Activated CD8-positive, alpha-beta T cell treated with anti-CD3 and anti-CD28 coated beads for 36 hours (primary cell): Measurements from ENCODE around the gene SPNS2. TPM values are rescaled to one million over a fixed set of nuclear protein-coding genes. Genes with fewer than 3 reads are reported as not detected.

Experiments
- ATAC-seq: fragments of 200-7000 bp; cut with Tn5 transposase; one replicate; pipeline ENCODE4 v1.10.0; 2021; ENCODE audit warnings: mild to moderate bottlenecking, moderate library complexity
- CTCF ChIA-PET: fragments of 350-600 bp; sonication (Branson Sonifier 250); formaldehyde crosslinking; loops from one replicate; lab custom pipeline; 2021; ENCODE audit warnings: antibody characterized with exemption; lab: Charles Lee
- POLR2A ChIA-PET: fragments of 350-600 bp; sonication (Branson Sonifier 250); formaldehyde crosslinking; loops from one replicate; lab custom pipeline; 2021; ENCODE audit warnings: antibody characterized with exemption; lab: Charles Lee
- DNase-seq: peaks from one replicate; pipeline ENCODE4 v3.0.0-alpha.2; 2020
- H3K27ac Mint-ChIP-seq: one replicate; pipeline ENCODE4 v1.8.0; 2021; ENCODE audit warnings: mild to moderate bottlenecking, mixed read lengths
- H3K27me3 Mint-ChIP-seq: one replicate; pipeline ENCODE4 v1.8.0; 2021; ENCODE audit warnings: mixed read lengths
- H3K36me3 Mint-ChIP-seq: one replicate; pipeline ENCODE4 v1.8.0; 2021; ENCODE audit warnings: low read depth, mixed read lengths
- H3K4me1 Mint-ChIP-seq: one replicate; pipeline ENCODE4 v1.8.0; 2021; ENCODE audit warnings: low read depth, mixed read lengths
- H3K4me3 Mint-ChIP-seq: one replicate; pipeline ENCODE4 v1.8.0; 2021; ENCODE audit warnings: mild to moderate bottlenecking, moderate library complexity, mixed read lengths
- H3K9me3 Mint-ChIP-seq: one replicate; pipeline ENCODE4 v1.8.0; 2021; ENCODE audit warnings: mixed read lengths
- intact Hi-C: fragments of 100-400 bp; cut with micrococcal nuclease; formaldehyde crosslinking; loops from one replicate; pipeline ENCODE4 v1.10.0; 2022
- total RNA-seq, 2 experiments: library from RNA; stranded (reverse); gene quantifications; one replicate each; pipeline ENCODE4 v1.2.3, GENCODE V29; 2021
- TF ChIP-seq, protein P1 (sequence below): fragments of 200-600 bp; IDR thresholded peaks from one replicate; pipeline ENCODE4 v1.8.0; 2022; ENCODE audit warnings: antibody characterized with exemption, mild to moderate bottlenecking

The SPNS2 gene
- total RNA-seq, 2 experiments from 2014 or later = 0.95 to 1.2 TPM

DNA sequence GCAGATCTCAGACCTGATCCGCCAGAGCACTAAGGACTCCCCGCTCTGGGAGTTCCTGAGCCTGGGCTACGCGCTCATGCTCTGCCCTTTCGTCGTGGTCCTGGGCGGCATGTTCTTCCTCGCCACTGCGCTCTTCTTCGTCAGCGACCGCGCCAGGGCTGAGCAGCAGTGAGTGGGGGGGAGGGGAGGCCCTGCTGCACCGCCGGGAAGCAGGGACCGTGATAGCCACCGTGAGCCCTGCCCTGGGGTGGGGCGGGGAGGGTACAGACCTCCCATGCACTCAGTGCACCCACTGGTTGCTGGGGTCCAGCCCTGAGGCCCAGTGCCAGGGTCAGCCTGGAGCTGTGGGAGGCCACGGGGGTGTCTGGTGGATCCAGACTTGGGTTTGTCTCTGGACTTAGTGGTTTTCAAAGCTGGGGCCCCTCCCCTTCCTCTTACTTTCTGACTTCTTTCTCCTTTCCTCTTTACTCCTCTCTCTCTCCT, 37.6 kb downstream of the SPNS2 start:
- Mint-ChIP-seq H3K4me3 (no peak overlapping the region), H3K27me3 (peaks cover 1% of the 10 kb centered on the region), H3K9me3 (no peaks in the 10 kb centered on the region), H3K4me1 (peaks cover 2% of the 10 kb centered on the region), H3K27ac (no peak overlapping the region), H3K36me3 (peaks cover 6% of the 10 kb centered on the region)
- intact Hi-C loops = loop anchor here (10.0 kb wide), 1 partner anchor 111 kb away; no protein-coding TSS in a partner anchor
- DNase-seq = no peak
- ChIA-PET POLR2A (interaction anchor here (0.6 to 5.7 kb wide), 9 partner anchors 8 to 373 kb away, joined by 3 to 45 read pairs (median 3); no protein-coding TSS in a partner anchor), CTCF (no interaction called here)
- no peak for ATAC-seq
- TF ChIP-seq, protein P1, sequence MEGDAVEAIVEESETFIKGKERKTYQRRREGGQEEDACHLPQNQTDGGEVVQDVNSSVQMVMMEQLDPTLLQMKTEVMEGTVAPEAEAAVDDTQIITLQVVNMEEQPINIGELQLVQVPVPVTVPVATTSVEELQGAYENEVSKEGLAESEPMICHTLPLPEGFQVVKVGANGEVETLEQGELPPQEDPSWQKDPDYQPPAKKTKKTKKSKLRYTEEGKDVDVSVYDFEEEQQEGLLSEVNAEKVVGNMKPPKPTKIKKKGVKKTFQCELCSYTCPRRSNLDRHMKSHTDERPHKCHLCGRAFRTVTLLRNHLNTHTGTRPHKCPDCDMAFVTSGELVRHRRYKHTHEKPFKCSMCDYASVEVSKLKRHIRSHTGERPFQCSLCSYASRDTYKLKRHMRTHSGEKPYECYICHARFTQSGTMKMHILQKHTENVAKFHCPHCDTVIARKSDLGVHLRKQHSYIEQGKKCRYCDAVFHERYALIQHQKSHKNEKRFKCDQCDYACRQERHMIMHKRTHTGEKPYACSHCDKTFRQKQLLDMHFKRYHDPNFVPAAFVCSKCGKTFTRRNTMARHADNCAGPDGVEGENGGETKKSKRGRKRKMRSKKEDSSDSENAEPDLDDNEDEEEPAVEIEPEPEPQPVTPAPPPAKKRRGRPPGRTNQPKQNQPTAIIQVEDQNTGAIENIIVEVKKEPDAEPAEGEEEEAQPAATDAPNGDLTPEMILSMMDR = no peak

DNA sequence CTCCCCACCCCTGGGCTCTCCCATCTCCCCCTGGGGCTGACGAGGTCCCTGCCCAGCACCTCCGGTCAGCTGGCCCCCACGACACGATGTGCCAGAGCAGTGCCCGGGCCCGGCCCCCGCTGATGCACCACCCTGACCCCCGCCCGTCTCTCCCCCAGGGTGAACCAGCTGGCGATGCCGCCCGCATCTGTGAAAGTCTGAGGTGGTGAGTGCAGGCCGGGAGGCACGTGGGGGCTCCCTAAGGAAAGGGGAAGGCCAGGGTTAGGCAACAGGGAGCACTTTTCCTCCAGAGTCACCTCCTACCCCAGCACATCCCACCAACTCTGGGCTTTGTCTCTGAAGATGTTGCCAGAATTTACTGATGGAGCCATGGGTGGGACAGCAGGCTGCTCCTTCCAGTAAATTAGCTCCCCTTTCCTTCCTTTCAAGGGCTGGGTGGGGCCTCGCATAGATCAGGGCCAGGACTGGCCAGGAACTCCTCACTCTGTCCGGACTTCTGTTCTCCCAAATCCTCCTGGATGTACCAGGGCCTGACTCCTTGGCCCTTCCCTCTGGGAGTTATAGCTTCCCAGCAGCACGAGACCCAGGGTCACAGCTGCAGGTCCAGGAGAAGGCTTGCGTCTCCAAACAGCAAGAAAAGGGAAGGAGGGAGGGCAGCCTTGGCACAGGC, 38.2 kb downstream of the SPNS2 start:
- Mint-ChIP-seq H3K36me3 (peaks cover 7% of the 10 kb centered on the region), H3K4me3 (no peak overlapping the region), H3K27ac (no peak overlapping the region), H3K27me3 (peaks cover 1% of the 10 kb centered on the region), H3K4me1 (peaks cover 2% of the 10 kb centered on the region), H3K9me3 (no peaks in the 10 kb centered on the region)
- ATAC-seq = no peak
- DNase-seq = no peak
- TF ChIP-seq, protein P1 = no peak
- intact Hi-C loops = loop anchor here (10.0 kb wide), 1 partner anchor 112 kb away; no protein-coding TSS in a partner anchor
- CTCF ChIA-PET = no interaction called here
- POLR2A ChIA-PET = interaction anchor here (0.6 to 5.7 kb wide), 12 partner anchors 7 to 374 kb away, joined by 3 to 45 read pairs (median 3); partner anchors contain the start of gene SPNS3

DNA sequence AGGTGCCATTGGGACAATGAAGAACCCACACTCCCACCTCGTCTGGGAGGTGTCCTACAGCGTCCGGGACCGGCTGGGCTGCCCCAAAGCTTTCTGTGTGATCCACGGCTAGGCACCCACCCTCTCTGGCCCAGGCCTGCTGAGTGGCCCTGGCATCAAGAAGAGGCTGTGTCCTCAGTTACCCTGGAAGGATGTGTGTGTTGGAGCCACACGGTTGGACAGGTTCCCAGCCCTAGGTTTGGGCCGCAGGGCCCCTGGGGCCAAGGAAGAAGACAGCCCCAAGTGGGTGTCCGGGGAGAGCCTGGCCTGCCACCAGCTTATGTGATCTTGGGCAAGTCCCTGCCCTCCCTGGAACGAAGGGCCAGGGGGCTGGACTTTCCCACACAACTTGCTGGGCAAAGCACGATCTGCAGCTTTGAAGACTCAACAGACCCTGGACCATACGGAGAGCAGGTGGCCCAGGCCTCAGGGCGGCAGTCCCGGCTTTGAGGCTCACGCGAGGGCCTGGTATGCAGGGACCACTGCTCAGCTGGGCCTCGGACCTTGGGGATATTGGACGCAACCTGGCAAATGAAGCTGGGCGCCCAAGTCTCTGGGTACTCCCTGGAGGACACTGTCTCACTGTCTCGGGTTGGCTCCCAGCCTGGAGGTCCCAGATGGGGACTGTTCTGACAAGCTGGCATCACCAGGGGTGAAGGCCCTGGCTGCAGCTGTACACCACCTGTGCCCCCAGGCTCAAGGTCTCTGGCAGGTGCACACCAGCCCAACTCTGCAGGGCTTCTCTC, 39.0 kb downstream of the SPNS2 start:
- DNase-seq (no peak), ATAC-seq (no peak)
- ChIA-PET CTCF (no interaction called here), POLR2A (interaction anchor here (0.6 to 5.7 kb wide), 8 partner anchors 10 to 277 kb away, joined by 3 to 45 read pairs (median 3); partner anchors contain the start of gene SPNS3)
- TF ChIP-seq, protein P1 = no peak
- H3K27ac Mint-ChIP-seq = no peak overlapping the region
- intact Hi-C loops = loop anchor here (10.0 kb wide), 1 partner anchor 113 kb away; no protein-coding TSS in a partner anchor
- H3K4me3 Mint-ChIP-seq = no peak overlapping the region
- no peaks in the 10 kb centered on the region for H3K27me3 Mint-ChIP-seq
- peaks cover 2% of the 10 kb centered on the region for H3K4me1 Mint-ChIP-seq
- no peaks in the 10 kb centered on the region for H3K9me3 Mint-ChIP-seq
- peaks cover 7% of the 10 kb centered on the region for H3K36me3 Mint-ChIP-seq

DNA sequence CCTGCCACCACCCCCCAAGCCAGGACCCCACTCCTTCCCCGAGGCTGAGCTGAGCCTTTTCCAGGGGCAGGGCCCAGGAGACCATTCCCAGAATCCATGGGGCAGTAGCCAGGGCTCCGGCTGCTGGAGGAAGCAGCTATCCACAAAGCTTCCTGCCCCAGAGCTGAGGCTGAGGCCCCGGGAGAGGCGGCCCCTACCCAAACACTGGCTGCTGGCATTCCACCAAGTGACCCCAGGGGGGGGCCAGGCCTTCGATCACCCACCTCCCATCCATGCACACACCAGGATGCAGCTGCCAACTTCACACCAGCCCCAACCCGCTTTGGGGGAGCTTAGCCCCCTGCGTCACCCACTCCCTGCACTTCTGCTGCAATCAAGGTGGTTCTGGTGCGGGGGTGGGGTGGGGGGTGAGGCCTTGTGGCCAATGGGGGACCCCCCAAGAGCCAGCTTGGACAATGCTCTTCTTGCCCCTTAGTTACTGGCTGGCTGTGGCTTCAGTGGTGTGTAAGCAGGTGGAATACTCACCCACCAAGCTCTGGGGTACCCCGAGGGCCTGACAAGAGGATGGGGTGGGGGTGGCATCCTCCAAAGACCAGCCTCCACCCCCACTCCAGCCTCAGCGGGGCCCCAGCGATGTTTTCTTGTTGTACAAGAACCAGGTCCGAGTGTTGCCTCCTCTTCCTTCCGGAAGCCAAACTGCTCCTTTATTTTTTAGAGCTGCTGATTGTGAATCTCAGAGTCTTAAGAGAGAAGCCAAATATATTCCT, 39.7 kb downstream of the SPNS2 start:
- POLR2A ChIA-PET = interaction anchor here (1.0 to 5.7 kb wide), 4 partner anchors 11 to 105 kb away, joined by 3 to 45 read pairs (median 4); partner anchors contain the start of gene SPNS3
- Mint-ChIP-seq H3K4me3 (no peak overlapping the region), H3K27ac (no peak overlapping the region), H3K9me3 (no peaks in the 10 kb centered on the region), H3K4me1 (peaks cover 2% of the 10 kb centered on the region), H3K27me3 (no peaks in the 10 kb centered on the region), H3K36me3 (peaks cover 7% of the 10 kb centered on the region)
- TF ChIP-seq, protein P1 = no peak
- CTCF ChIA-PET = no interaction called here
- no peak for ATAC-seq
- no peak for DNase-seq
- intact Hi-C loops = loop anchor here (10.0 kb wide), 1 partner anchor 114 kb away; no protein-coding TSS in a partner anchor
